NCI-H2081 treated with DMSO at 0.1 percent for 48 hours (cell line): ENCODE measurements around the gene CCDC172.
"Not testable (repeated sequence)": the region's sequence is repeated elsewhere in the genome, so short reads cannot be mapped to it uniquely, and the experiment has no call there.

Experiments
- DNase-seq: peaks from one replicate; lab custom pipeline; 2025; lab: John Stamatoyannopoulos, UW

The CCDC172 gene

GRCh38 chr10:116336866-116337265, 12.6 kb downstream of the CCDC172 start:
- DNase-seq, result no peak

- DNase-seq, result no peak
These were observed 27.9 kb downstream of the CCDC172 start for GRCh38 chr10:116352125-116352524.

DNA sequence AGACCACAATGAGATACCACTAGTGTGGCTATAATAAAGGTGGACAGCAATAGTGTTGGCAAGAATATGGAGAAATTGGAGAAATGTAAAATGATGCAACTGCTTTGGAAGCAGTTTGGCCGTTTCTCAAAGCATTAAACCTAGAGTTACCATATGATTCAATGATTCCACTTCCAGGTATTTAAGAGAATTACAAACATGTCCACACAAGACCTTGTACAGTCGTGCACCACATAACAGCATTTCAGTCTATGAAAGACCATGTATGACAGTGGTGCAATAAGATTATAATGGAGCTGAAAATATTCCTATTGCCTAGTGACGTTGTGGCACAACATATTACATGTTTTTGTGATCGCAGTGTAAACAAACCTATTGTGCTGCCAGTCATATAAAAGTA, 29.6 kb downstream of the CCDC172 start:
- DNase-seq, result no peak

GRCh38 chr10:116355341-116355740, 31.1 kb downstream of the CCDC172 start:
- DNase-seq, result no peak

GRCh38 chr10:116356833-116357232, 32.6 kb downstream of the CCDC172 start:
- DNase-seq, result no peak

DNA sequence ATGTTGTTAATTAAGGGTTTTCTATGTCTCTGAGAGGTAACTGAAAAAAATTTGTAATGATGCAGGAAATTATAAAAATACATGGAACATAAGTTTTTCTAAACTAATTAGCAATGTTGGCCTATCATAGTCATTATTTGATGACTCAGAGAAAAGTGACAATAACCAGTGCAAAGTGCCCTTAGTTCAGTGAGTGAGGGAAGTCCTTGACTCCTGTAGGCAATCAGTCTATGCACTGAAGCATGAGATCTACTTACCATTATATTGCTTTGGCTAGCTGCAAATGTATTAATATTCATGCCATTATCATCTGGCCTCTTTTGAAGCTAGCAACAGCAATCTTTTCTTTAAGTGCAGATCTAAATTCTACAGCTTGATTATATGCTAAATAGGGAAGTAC, 40.6 kb downstream of the CCDC172 start:
- no peak for DNase-seq

GRCh38 chr10:116371737-116372136, 47.5 kb downstream of the CCDC172 start:
- no peak for DNase-seq

- DNase-seq, result no peak
These were observed 58.0 kb downstream of the CCDC172 start for GRCh38 chr10:116382290-116382689.

GRCh38 chr10:116385311-116385710, 61.1 kb downstream of the CCDC172 start:
- no peak for DNase-seq

DNA sequence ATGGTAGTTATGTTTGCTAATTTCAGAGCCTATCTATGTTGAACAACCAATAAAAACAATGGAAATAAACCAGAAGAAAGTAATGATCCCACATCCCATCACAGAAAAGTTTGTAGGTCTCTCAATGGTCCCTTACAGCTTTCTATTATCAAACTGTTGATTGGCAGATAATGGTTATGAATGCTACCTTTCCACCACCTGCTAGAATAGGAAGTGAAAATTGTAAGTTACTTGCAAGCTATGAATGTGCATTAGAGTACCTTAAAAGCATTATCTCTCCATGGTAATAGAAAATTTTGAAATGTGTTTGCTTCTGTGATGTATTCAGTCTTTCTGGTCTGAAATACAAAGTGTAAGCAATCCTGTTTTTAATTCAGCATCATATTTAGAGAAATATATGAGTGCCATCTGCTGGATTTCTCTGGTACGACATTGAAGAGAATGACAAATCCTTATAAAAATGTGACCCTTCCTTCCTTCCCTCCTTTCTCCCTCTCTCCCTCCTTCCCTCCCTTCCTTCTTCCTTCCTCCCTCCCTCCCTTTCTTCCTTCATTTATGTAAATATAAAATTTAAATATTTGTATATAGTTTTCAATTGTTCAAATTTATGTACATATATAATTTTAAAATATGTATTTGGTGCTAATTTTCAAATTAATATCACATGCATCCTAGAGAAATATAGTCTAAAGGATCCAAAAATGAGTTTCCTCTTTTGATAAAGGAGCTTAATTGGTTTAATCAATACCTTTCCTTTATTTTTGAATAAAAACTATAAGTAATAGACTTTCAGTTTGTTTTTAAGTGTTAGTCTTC, 62.0 kb downstream of the CCDC172 start:
- DNase-seq, result no peak

GRCh38 chr10:116393246-116393831, 69.1 kb downstream of the CCDC172 start:
- DNase-seq, result not testable (repeated sequence)

DNA sequence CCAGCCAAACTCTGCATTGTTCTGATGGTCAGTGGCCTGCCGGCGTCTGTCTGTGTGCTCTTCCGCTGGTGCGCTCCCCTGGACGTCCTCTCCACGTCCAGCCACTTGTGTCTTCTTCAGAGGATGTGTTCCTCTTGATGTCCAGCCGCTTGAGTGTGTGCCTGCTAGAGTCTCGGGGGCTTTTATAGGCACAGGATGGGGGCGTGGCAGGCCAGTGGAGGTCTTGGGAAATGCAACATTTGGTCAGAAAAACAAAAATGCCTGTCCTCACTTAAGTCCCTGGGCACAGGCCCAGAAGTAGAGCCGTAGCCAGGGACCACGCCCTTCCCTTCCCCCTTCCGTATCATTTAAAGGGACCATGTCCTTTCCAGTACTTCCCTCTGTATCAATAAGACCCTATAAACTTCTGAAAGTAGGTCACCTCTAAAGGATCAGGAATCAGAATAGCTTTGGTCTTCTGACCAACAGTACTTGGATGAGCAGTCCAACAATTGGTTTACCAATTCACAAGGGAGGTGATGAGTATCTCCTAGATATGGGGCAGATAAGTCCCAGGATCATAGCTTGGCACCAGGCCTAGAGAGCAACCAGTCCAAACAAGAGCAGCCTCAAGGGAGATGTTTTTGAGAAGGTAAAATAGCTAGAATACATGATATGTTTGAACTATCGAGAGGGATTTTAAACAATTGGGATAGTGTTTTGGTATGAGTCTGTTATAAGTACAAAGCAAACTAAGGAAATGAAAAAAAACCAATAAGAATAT, 71.2 kb downstream of the CCDC172 start:
- DNase-seq, result no peak

DNA sequence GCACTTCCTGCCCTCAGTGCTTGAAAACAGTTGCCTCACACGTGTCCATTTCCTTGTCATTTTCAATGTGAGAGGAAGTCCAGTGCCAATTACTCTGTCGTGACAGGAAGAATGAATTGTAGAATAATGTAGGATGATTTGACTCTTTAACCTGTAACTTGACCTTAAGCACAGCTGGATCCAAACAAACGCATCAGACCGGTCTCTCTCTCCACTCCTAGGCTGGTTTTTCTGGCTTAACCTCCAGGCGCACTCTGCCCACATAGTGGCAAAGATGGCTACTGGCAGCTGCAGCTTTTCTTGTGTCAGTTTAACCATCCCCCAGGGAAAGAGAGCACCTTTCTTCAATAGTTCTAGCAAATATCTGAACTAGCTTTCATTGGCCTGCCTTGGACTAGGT, 74.0 kb downstream of the CCDC172 start:
- no peak for DNase-seq

GRCh38 chr10:116402858-116403257, 78.6 kb downstream of the CCDC172 start:
- no peak for DNase-seq

DNA sequence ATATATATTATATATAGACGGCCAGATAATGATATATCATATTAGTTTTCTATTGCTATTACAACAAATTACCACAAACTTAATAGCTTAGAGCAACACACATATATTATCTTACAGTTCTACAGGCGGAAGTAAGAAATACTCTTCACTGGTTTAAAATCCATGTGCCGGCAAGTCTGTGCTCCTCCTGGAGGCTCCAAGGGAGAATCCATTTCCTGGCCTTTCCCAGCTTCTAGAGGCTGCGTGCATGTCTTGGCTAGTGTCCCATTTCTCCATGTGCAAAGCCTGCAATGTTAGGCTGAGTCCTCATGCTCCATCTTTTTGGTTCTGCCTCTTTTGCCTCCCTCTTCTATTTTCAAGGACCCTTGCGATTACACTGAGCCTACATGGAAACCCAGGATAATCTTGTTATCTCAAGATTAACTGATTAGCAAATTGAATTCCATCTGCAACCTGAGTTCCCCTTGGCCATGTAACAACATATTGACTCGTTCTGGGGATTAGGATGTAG, 79.5 kb downstream of the CCDC172 start:
- no peak for DNase-seq

GRCh38 chr10:116408719-116409118, 84.5 kb downstream of the CCDC172 start:
- DNase-seq, result no peak

DNA sequence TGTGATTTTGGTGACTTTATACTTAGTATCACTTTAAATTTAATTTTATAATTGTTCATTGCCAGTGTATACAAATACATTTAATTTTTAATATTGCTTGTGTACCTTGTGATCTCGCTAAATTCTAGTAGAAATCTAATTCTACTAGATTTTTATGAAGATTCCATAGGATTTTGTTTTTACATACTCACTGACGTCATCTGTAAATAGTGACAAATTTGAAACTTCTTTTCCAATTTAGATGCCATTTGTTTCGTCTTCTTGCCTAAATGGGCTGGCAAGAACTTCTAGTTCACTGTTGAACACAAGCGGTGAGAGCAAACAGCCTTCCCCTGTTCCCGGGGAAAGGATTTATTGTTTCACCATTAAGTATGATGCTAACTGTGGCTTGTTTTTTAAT, 86.1 kb downstream of the CCDC172 start:
- DNase-seq, result no peak

GRCh38 chr10:116417821-116418220, 93.6 kb downstream of the CCDC172 start:
- DNase-seq, result no peak

DNA sequence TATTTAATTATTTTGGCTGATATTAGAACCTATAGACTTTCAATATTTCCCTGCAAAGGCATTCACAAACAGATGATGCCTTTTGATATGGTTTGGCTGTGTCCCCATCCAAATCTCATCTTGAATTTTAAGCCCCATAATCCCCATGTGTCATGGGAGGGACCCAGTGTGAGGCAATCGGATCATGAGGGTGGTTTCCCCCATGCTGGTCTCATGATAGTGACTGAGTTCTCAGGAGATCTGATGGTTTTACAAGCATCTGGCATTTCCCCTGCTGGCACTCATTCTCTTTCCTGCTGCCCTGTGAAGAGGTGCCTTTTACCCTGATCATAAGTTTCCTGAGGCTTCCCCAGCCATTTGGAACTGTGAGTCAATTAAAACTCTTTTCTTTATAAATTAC, 94.1 kb downstream of the CCDC172 start:
- DNase-seq, result no peak

- no peak for DNase-seq
These were observed 97.6 kb downstream of the CCDC172 start for GRCh38 chr10:116421815-116422214.

DNA sequence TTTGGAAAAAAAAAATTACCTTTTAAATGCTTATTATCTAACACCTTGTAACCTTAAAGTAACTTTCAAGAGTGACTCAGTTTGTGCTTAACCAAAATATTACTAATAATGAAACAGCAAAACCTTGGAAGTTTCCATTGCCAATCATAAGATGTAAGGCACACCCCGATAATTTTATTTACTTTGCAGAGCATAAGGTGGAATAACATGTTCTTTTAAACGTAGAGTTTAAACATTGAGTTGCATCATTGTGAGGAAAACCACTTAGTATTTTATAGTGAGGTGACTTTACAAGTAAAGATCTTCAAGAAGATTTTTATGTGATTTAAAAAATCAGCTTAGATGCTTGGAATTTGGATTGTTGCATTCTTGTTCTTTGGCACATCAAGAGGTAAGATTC, 103.4 kb downstream of the CCDC172 start, which contains the start of gene PNLIPRP3:
PNLIPRP3 (plus strand) TSS at position 177 of the 400 bp plus-strand sequence; CDS start at position 343, 166 bp downstream.
- no peak for DNase-seq

DNA sequence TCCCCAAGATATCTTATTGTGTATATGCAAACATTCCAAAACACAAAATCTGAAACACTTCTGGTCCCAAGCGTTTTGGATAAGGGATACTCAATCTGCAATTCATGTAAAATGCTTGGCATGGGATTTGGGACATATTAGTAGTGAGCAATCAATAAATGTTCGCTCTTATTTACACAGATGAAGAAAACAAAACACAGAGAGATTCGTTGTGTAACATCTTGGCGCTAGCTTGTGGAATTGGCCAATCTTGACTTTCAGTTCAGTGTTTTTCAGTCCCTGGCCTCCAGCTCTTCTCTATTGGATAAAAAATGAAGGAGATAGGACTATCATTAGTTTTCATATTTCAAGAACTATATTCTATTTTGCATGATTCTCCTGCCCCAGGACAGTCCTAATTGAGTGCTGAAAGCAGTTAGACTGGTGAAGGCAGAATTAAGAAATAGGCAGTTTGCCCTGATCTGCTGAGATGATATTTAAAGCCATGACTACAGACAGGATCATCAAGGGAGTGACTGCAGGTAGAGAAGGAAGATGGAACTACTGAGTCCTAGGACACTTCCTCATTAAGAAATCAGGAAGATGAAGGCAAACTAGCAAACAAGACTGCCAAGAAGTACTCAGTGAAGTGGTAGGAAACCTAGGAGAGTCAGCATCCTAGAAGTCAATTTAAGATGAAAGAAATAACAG, 105.2 kb downstream of the CCDC172 start:
- DNase-seq, result no peak
